ENCODE results near the gene PAPPA. TPM values are rescaled to one million over a fixed set of nuclear protein-coding genes. Genes with fewer than 3 reads are reported as not detected.

PAPPA gene
- total RNA-seq, 4 donors from 2014 or later: 0.53 to 2.3 (median 1.4) TPM

- WGBS: 82% methylated on average over 3 of the region's 3 CpGs
- no peak for TF ChIP-seq CTCF (IDR thresholded peaks at IDR 0.05)
- no peak for TF ChIP-seq POLR2A (IDR thresholded peaks at IDR 0.05)
- no peak for TF ChIP-seq POLR2AphosphoS5 (IDR thresholded peaks at IDR 0.05)
- no peak for TF ChIP-seq EP300 (IDR thresholded peaks at IDR 0.05)
Measured at GRCh38 chr9:116123171-116123570, 30.4 kb upstream of the PAPPA start.

GRCh38 chr9:116124472-116125040 is 29.0 kb upstream of the PAPPA start:
- DNase-seq (ENCODE audit: low spot score in 2 of 2): no peak
- Histone ChIP-seq H3K4me1 (no peaks in the 10 kb centered on the region), H3K36me3 (no peaks in the 10 kb centered on the region), H3K9me3 (no peaks in the 10 kb centered on the region), H3K4me3 (no peak overlapping the region), H3K27me3 (no peaks in the 10 kb centered on the region), H3K27ac (no peak overlapping the region)
- no peak for TF ChIP-seq CTCF (IDR thresholded peaks at IDR 0.05)
- TF ChIP-seq POLR2AphosphoS5 (IDR thresholded peaks at IDR 0.05): no peak
- no peak for TF ChIP-seq POLR2A (IDR thresholded peaks at IDR 0.05)
- TF ChIP-seq EP300 (IDR thresholded peaks at IDR 0.05): no peak
- WGBS: 49% methylated on average over 4 of the region's 4 CpGs

More at GRCh38 chr9:116123171-116123570, 30.4 kb upstream of the PAPPA start:
- H3K9me3 ChIP-seq: no peaks in the 10 kb centered on the region
- H3K4me3 ChIP-seq: no peak overlapping the region
- no peaks in the 10 kb centered on the region for H3K4me1 ChIP-seq
- no peak overlapping the region for H3K27ac ChIP-seq
- H3K27me3 ChIP-seq: no peaks in the 10 kb centered on the region
- no peaks in the 10 kb centered on the region for H3K36me3 ChIP-seq
- no peak for DNase-seq (ENCODE audit: low spot score in 2 of 2)

GRCh38 chr9:116133163-116133562 is 20.4 kb upstream of the PAPPA start:
- Histone ChIP-seq H3K27me3 (no peaks in the 10 kb centered on the region), H3K27ac (no peak overlapping the region), H3K9me3 (peaks cover 8% of the 10 kb centered on the region), H3K4me1 (no peaks in the 10 kb centered on the region), H3K36me3 (no peaks in the 10 kb centered on the region), H3K4me3 (no peak overlapping the region)
- no peak for DNase-seq (ENCODE audit: low spot score in 2 of 2)
- TF ChIP-seq CTCF (IDR thresholded peaks at IDR 0.05): no peak
- no peak for TF ChIP-seq POLR2AphosphoS5 (IDR thresholded peaks at IDR 0.05)
- WGBS: 33% methylated on average over 2 of the region's 2 CpGs

GRCh38 chr9:116134975-116135374 is 18.6 kb upstream of the PAPPA start:
- Histone ChIP-seq H3K9me3 (peaks cover 8% of the 10 kb centered on the region), H3K4me3 (no peak overlapping the region), H3K27me3 (no peaks in the 10 kb centered on the region), H3K36me3 (no peaks in the 10 kb centered on the region), H3K27ac (no peak overlapping the region), H3K4me1 (no peaks in the 10 kb centered on the region)
- no peak for TF ChIP-seq CTCF (IDR thresholded peaks at IDR 0.05)
- TF ChIP-seq POLR2AphosphoS5 (IDR thresholded peaks at IDR 0.05): no peak
- no peak for TF ChIP-seq POLR2A (IDR thresholded peaks at IDR 0.05)
- WGBS: 41% methylated on average over 3 of the region's 3 CpGs
- DNase-seq (ENCODE audit: low spot score in 2 of 2): no peak

- Histone ChIP-seq H3K36me3 (no peaks in the 10 kb centered on the region), H3K27me3 (no peaks in the 10 kb centered on the region), H3K4me3 (no peak overlapping the region), H3K9me3 (no peaks in the 10 kb centered on the region), H3K27ac (no peak overlapping the region), H3K4me1 (no peaks in the 10 kb centered on the region)
- no peak for TF ChIP-seq POLR2A (IDR thresholded peaks at IDR 0.05)
- no peak for TF ChIP-seq EP300 (IDR thresholded peaks at IDR 0.05)
- TF ChIP-seq POLR2AphosphoS5 (IDR thresholded peaks at IDR 0.05): no peak
- DNase-seq (ENCODE audit: low spot score in 2 of 2): no peak
- 96% methylated on average over 2 of the region's 2 CpGs for WGBS
Measured at GRCh38 chr9:116137010-116137409, 16.6 kb upstream of the PAPPA start.

GRCh38 chr9:116137581-116137980 is 16.0 kb upstream of the PAPPA start:
- WGBS: 65% methylated on average over 5 of the region's 5 CpGs
- Histone ChIP-seq H3K27me3 (peaks cover under 1% of the 10 kb centered on the region), H3K36me3 (no peaks in the 10 kb centered on the region), H3K4me3 (no peak overlapping the region), H3K4me1 (peaks cover 3% of the 10 kb centered on the region), H3K9me3 (no peaks in the 10 kb centered on the region), H3K27ac (no peak overlapping the region)
- no peak for DNase-seq (ENCODE audit: low spot score in 2 of 2)
- no peak for TF ChIP-seq POLR2AphosphoS5 (IDR thresholded peaks at IDR 0.05)
- no peak for TF ChIP-seq EP300 (IDR thresholded peaks at IDR 0.05)
- TF ChIP-seq POLR2A (IDR thresholded peaks at IDR 0.05): no peak
- TF ChIP-seq CTCF (IDR thresholded peaks at IDR 0.05): no peak

Measured in suprapubic skin (tissue), 4 donors.